ENCODE measurements around the gene TUBB2A. TPM values are rescaled to one million over a fixed set of nuclear protein-coding genes. Genes with fewer than 3 reads are reported as not detected.

The TUBB2A gene
- total and polyA plus RNA-seq, 2 of the 13 experiments (the other 11 are each of a cell fraction or from before 2014, with no cell fraction given): 35.3 to 106 TPM

DNA sequence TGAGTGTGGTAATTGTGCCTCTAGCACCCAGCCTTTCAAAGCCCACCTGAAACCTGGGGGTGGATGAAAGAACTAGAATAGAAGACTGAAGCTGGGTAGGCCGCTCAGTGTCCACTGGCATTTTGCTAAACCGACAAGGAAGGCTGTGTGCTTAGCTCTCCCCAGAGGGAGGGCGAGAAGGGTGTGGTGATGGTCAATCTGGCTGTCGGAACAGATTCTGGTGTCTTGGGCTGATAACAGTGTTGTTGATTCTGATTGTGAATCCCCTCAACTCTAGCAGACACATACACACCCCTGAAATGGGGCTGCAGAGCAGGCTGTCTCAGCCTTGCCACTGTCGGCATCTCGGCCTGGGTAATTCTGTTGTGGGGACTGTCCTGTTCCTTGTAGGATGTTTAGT is 43.0 kb downstream of the TUBB2A start:
- ChIA-PET CTCF (ENCODE audit: low intra/inter-chr PET ratio, low total read pairs) (no interaction called here), POLR2A (no interaction called here)
- Histone ChIP-seq H3K36me3 (replicated peaks in 1 of 2; ENCODE audit: control insufficient read depth in 1 of 2, insufficient read depth in 2 of 2, low read length in 2 of 2) (peaks cover 9 to 34% of the 10 kb centered on the region in 2 experiments), H3K4me2 (ENCODE audit: low read depth, low read length) (no peak overlapping the region), H3K79me2 (ENCODE audit: insufficient read depth, low read length) (peaks cover 6% of the 10 kb centered on the region), H3K27ac (ENCODE audit: extremely low read length, insufficient read depth, low read length) (no peak overlapping the region), H3K9ac (ENCODE audit: insufficient read depth, low read depth, low read length) (no peak overlapping the region), H3K4me1 (ENCODE audit: insufficient read depth, low read length) (peaks cover 32% of the 10 kb centered on the region), H3K9me3 (ENCODE audit: low read length) (no peaks in the 10 kb centered on the region), H4K20me1 (ENCODE audit: insufficient read depth, low read length) (no peaks in the 10 kb centered on the region), H2AFZ (ENCODE audit: low read length) (no peak overlapping the region), H3K27me3 (ENCODE audit: control insufficient read depth in 1 of 2, insufficient read depth in 2 of 2, low read length in 2 of 2) (no peaks in the 10 kb centered on the region; a peak in 1 of 5 replicates), H3K4me3 (replicated peaks in 1 of 3; ENCODE audit: insufficient read depth in 1 of 3, low read depth in 2 of 3, low read length in 3 of 3) (no peak overlapping the region)
- WGBS (ENCODE audit: low lambda C conversion rate): 96% methylated on average over 6 of the region's 6 CpGs
- ATAC-seq: no peak
- FAIRE-seq: no peak
- in situ Hi-C loops (cut with HindIII; ENCODE audit: extremely low pct_ligation_motif_present, low pct_unique_long_range_greater_than_20kb): no loop called here
- intact Hi-C loops (cut with micrococcal nuclease; ENCODE audit: unreplicated experiment): loop anchor here (10.0 kb wide), 1 partner anchor 50 kb away; the partner anchor contains the start of gene RIPK1
- DNase-seq (ENCODE audit: low spot score): no peak
- no TSS peak for BruUV-seq (replicated peaks)
- no peak for TF ChIP-seq ZNF234 (CRISPR knock-in tag; conservative IDR thresholded peaks at IDR 0.05)
- TF ChIP-seq, protein P1, sequence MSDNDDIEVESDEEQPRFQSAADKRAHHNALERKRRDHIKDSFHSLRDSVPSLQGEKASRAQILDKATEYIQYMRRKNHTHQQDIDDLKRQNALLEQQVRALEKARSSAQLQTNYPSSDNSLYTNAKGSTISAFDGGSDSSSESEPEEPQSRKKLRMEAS (IDR thresholded peaks at IDR 0.05): no peak
- TF ChIP-seq NPAS2 (CRISPR knock-in tag; IDR thresholded peaks at IDR 0.05; ENCODE audit: borderline replicate concordance): no peak
- TF ChIP-seq SMAD3 (CRISPR knock-in tag; IDR thresholded peaks at IDR 0.05): no peak
- TF ChIP-seq, protein P2, sequence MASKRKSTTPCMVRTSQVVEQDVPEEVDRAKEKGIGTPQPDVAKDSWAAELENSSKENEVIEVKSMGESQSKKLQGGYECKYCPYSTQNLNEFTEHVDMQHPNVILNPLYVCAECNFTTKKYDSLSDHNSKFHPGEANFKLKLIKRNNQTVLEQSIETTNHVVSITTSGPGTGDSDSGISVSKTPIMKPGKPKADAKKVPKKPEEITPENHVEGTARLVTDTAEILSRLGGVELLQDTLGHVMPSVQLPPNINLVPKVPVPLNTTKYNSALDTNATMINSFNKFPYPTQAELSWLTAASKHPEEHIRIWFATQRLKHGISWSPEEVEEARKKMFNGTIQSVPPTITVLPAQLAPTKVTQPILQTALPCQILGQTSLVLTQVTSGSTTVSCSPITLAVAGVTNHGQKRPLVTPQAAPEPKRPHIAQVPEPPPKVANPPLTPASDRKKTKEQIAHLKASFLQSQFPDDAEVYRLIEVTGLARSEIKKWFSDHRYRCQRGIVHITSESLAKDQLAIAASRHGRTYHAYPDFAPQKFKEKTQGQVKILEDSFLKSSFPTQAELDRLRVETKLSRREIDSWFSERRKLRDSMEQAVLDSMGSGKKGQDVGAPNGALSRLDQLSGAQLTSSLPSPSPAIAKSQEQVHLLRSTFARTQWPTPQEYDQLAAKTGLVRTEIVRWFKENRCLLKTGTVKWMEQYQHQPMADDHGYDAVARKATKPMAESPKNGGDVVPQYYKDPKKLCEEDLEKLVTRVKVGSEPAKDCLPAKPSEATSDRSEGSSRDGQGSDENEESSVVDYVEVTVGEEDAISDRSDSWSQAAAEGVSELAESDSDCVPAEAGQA (IDR thresholded peaks at IDR 0.05; ENCODE audit: low read depth): no peak
- TF ChIP-seq, protein P2 (CRISPR knock-in tag; IDR thresholded peaks at IDR 0.05; ENCODE audit: borderline replicate concordance): no peak

Measured in HepG2 (cell line).